Thymus (tissue), 14 donors: ENCODE measurements around the gene TMBIM6. TPM values are rescaled to one million over a fixed set of nuclear protein-coding genes. Genes with fewer than 3 reads are reported as not detected.

Experiments used
- DNase-seq, 9 donors: peaks; one replicate each; pipeline ENCODE4 v3.0.0-alpha.2; 2013; ENCODE audit warnings: low spot score in 9 of 9, low read depth in 6 of 9, missing footprints in 1 of 9
- H3K27ac ChIP-seq, 2 donors: one replicate each; pipeline ENCODE4 v1.5.1; 2013; ENCODE audit warnings: control low read depth in 1 of 2, low read depth in 1 of 2, low read length in 1 of 2, mild to moderate bottlenecking in 1 of 2, moderate library complexity in 1 of 2
- H3K27me3 ChIP-seq, 2 donors: one replicate each; pipeline ENCODE4 v1.5.1; 2013; ENCODE audit warnings: low read length in 1 of 2; ENCODE audit not compliant: control insufficient read depth in 2 of 2, insufficient read depth in 1 of 2
- H3K36me3 ChIP-seq, 2 donors: one replicate each; pipeline ENCODE4 v1.5.1; 2013; ENCODE audit warnings: low read length in 1 of 2, mild to moderate bottlenecking in 1 of 2, moderate library complexity in 1 of 2; ENCODE audit not compliant: control insufficient read depth in 2 of 2, insufficient read depth in 2 of 2
- H3K4me1 ChIP-seq, 2 donors: one replicate each; pipeline ENCODE4 v1.5.1; 2013; ENCODE audit warnings: low read length in 2 of 2; ENCODE audit not compliant: control insufficient read depth in 2 of 2, insufficient read depth in 2 of 2
- H3K4me3 ChIP-seq, 2 donors: one replicate each; pipeline ENCODE4 v1.5.1; 2013; ENCODE audit warnings: low read length in 2 of 2, control low read depth in 1 of 2, mild to moderate bottlenecking in 1 of 2
- H3K9me3 ChIP-seq, 2 donors: one replicate each; pipeline ENCODE4 v1.5.1; 2013; ENCODE audit warnings: low read length in 1 of 2, mild to moderate bottlenecking in 1 of 2; ENCODE audit not compliant: control insufficient read depth in 2 of 2, insufficient read depth in 1 of 2
- WGBS: extraction: QIAGEN DNeasy Blood & Tissue Kit; methylation state at CpG from one replicate; pipeline ENCODE4 v1.1.7; 2013; 5-methylcytosine and 5-hydroxymethylcytosine counted together
- long read RNA-seq, 10 donors: transcript quantifications; one replicate each; lab custom pipeline, GENCODE V29; 2026
- polyA plus RNA-seq: library from polyadenylated mRNA; stranded (reverse); fragments of 200-250 nt; gene quantifications from one replicate; pipeline ENCODE4 v1.2.3, GENCODE V29; 2013
- total RNA-seq: library from RNA; stranded (reverse); fragments of 120-200 nt; gene quantifications from one replicate; pipeline ENCODE4 v1.2.4, GENCODE V29; 2013
- donor health status: healthy.

TMBIM6 gene
- total RNA-seq (254 TPM), polyA plus RNA-seq (161 TPM)
- long read RNA-seq, donor 1, transcript TMBIM6-201 (10 exons, 2,836 nt) = major isoform, 12 of 40 reads
- long read RNA-seq, donor 1, partial matches to known transcripts = 28 of 40 reads
- long read RNA-seq, donor 1, other reads (novel, unspliced or antisense) = 0 of 40 reads
- long read RNA-seq, donor 2 = 0 reads
- long read RNA-seq, donor 3, transcript TMBIM6-219 (3 exons, 484 nt) = minor isoform, 11 of 158 reads
- long read RNA-seq, donor 3, transcript TMBIM6-201 (10 exons, 2,836 nt) = major isoform, 106 of 158 reads
- long read RNA-seq, donor 3, transcript TMBIM6-209 (8 exons, 2,494 nt) = minor isoform, 8 of 158 reads
- long read RNA-seq, donor 3, transcript TMBIM6-202 (9 exons, 2,598 nt) = minor isoform, 12 of 158 reads
- long read RNA-seq, donor 3, partial matches to known transcripts = 17 of 158 reads
- long read RNA-seq, donor 3, other reads (novel, unspliced or antisense) = 0 of 158 reads
- long read RNA-seq, donor 4, transcript TMBIM6-201 (10 exons, 2,836 nt) = major isoform, 52 of 232 reads
- long read RNA-seq, donor 4, partial matches to known transcripts = 173 of 232 reads
- long read RNA-seq, donor 4, other reads (novel, unspliced or antisense) = 0 of 232 reads
- long read RNA-seq, donor 5, transcript TMBIM6-219 (3 exons, 484 nt) = minor isoform, 14 of 214 reads
- long read RNA-seq, donor 5, transcript TMBIM6-201 (10 exons, 2,836 nt) = major isoform, 140 of 214 reads
- long read RNA-seq, donor 5, transcript TMBIM6-209 (8 exons, 2,494 nt) = minor isoform, 12 of 214 reads
- long read RNA-seq, donor 5, transcript TMBIM6-202 (9 exons, 2,598 nt) = minor isoform, 9 of 214 reads
- long read RNA-seq, donor 5, partial matches to known transcripts = 37 of 214 reads
- long read RNA-seq, donor 5, other reads (novel, unspliced or antisense) = 0 of 214 reads
- long read RNA-seq, donor 6, transcript TMBIM6-201 (10 exons, 2,836 nt) = major isoform, 58 of 76 reads
- long read RNA-seq, donor 6, transcript TMBIM6-219 (3 exons, 484 nt) = minor isoform, 5 of 76 reads
- long read RNA-seq, donor 6, partial matches to known transcripts = 6 of 76 reads
- long read RNA-seq, donor 6, other reads (novel, unspliced or antisense) = 0 of 76 reads
- long read RNA-seq, donor 7, transcript TMBIM6-201 (10 exons, 2,836 nt) = major isoform, 106 of 163 reads
- long read RNA-seq, donor 7, transcript TMBIM6-219 (3 exons, 484 nt) = minor isoform, 13 of 163 reads
- long read RNA-seq, donor 7, transcript TMBIM6-202 (9 exons, 2,598 nt) = minor isoform, 7 of 163 reads
- long read RNA-seq, donor 7, partial matches to known transcripts = 33 of 163 reads
- long read RNA-seq, donor 7, other reads (novel, unspliced or antisense) = 0 of 163 reads
- long read RNA-seq, donor 8, transcript TMBIM6-201 (10 exons, 2,836 nt) = major isoform, 49 of 61 reads
- long read RNA-seq, donor 8, partial matches to known transcripts = 5 of 61 reads
- long read RNA-seq, donor 8, other reads (novel, unspliced or antisense) = 0 of 61 reads
- long read RNA-seq, donor 9, transcript TMBIM6-219 (3 exons, 484 nt) = minor isoform, 8 of 90 reads
- long read RNA-seq, donor 9, transcript TMBIM6-201 (10 exons, 2,836 nt) = major isoform, 62 of 90 reads
- long read RNA-seq, donor 9, transcript TMBIM6-202 (9 exons, 2,598 nt) = minor isoform, 5 of 90 reads
- long read RNA-seq, donor 9, partial matches to known transcripts = 11 of 90 reads
- long read RNA-seq, donor 9, other reads (novel, unspliced or antisense) = 0 of 90 reads
- long read RNA-seq, donor 10, transcript TMBIM6-201 (10 exons, 2,836 nt) = major isoform, 63 of 164 reads
- long read RNA-seq, donor 10, transcript TMBIM6-219 (3 exons, 484 nt) = minor isoform, 5 of 164 reads
- long read RNA-seq, donor 10, transcript TMBIM6-209 (8 exons, 2,494 nt) = minor isoform, 6 of 164 reads
- long read RNA-seq, donor 10, transcript TMBIM6-202 (9 exons, 2,598 nt) = minor isoform, 5 of 164 reads
- long read RNA-seq, donor 10, partial matches to known transcripts = 84 of 164 reads
- long read RNA-seq, donor 10, other reads (novel, unspliced or antisense) = 0 of 164 reads

GRCh38 chr12:49740930-49741881, at the start of gene TMBIM6:
TMBIM6 (plus strand) TSS chr12:49741557; CDS start chr12:49752494, 10,937 bp downstream.
- H3K9me3 ChIP-seq = no peaks in the 10 kb centered on the region
- H3K36me3 ChIP-seq = peaks cover 0 to 13% of the 10 kb centered on the region in 2 donors
- peak; percentile 98 to 100 (median 99) for DNase-seq
- peak within 1 kb of the TSS; percentile 99 for H3K27ac ChIP-seq
- peak within 1 kb of the TSS; percentile 74 to 98 for H3K4me3 ChIP-seq
- no peaks in the 10 kb centered on the region for H3K27me3 ChIP-seq
- 6% methylated on average over 50 of the region's 50 CpGs for WGBS
- peaks cover 6 to 8% of the 10 kb centered on the region in 2 donors for H3K4me1 ChIP-seq

- no peak for DNase-seq
- no peaks in the 10 kb centered on the region for H3K27me3 ChIP-seq
- H3K36me3 ChIP-seq = no peaks in the 10 kb centered on the region
- WGBS = 95% methylated on average over 3 of the region's 3 CpGs
- no peaks in the 10 kb centered on the region for H3K9me3 ChIP-seq
- peaks cover 0 to 8% of the 10 kb centered on the region in 2 donors for H3K4me1 ChIP-seq
- no peak overlapping the region for H3K4me3 ChIP-seq
- no peak overlapping the region for H3K27ac ChIP-seq
These were observed 48.5 kb upstream of the TMBIM6 start for GRCh38 chr12:49692851-49693250.

- peaks cover 2 to 16% of the 10 kb centered on the region in 2 donors for H3K4me1 ChIP-seq
- no peak overlapping the region for H3K4me3 ChIP-seq
- no peaks in the 10 kb centered on the region for H3K36me3 ChIP-seq
- no peak for DNase-seq
- H3K27me3 ChIP-seq = no peaks in the 10 kb centered on the region
- no peak overlapping the region for H3K27ac ChIP-seq
- no peaks in the 10 kb centered on the region for H3K9me3 ChIP-seq
- WGBS = 96% methylated on average over 8 of the region's 8 CpGs
These were observed 47.4 kb upstream of the TMBIM6 start for GRCh38 chr12:49693931-49694444.

- H3K9me3 ChIP-seq = no peaks in the 10 kb centered on the region
- H3K4me1 ChIP-seq = peaks cover 7 to 13% of the 10 kb centered on the region in 2 donors
- H3K36me3 ChIP-seq = no peaks in the 10 kb centered on the region
- H3K27me3 ChIP-seq = no peaks in the 10 kb centered on the region
- no peak for DNase-seq
- H3K27ac ChIP-seq = no peak overlapping the region
- H3K4me3 ChIP-seq = no peak overlapping the region
These were observed 44.6 kb upstream of the TMBIM6 start for GRCh38 chr12:49696723-49697122.

GRCh38 chr12:49697808-49698207, 43.5 kb upstream of the TMBIM6 start:
- Histone ChIP-seq H3K4me3 (no peak overlapping the region), H3K9me3 (no peaks in the 10 kb centered on the region), H3K4me1 (peaks cover 7 to 20% of the 10 kb centered on the region in 2 donors), H3K27me3 (no peaks in the 10 kb centered on the region), H3K36me3 (no peaks in the 10 kb centered on the region), H3K27ac (no peak overlapping the region)
- 97% methylated on average over 4 of the region's 4 CpGs for WGBS
- no peak for DNase-seq

GRCh38 chr12:49698619-49699545, 42.5 kb upstream of the TMBIM6 start:
- no peak overlapping the region for H3K4me3 ChIP-seq
- H3K4me1 ChIP-seq = peaks cover 15 to 30% of the 10 kb centered on the region in 2 donors
- 3% methylated on average over 8 of the region's 8 CpGs for WGBS
- peak overlapping the region in 1 of 2 donors; percentile 44 for H3K27ac ChIP-seq
- no peaks in the 10 kb centered on the region for H3K27me3 ChIP-seq
- DNase-seq = peak in 3 of 9 donors; percentile 21 to 63 (median 40)
- no peaks in the 10 kb centered on the region for H3K9me3 ChIP-seq
- H3K36me3 ChIP-seq = no peaks in the 10 kb centered on the region
